Gastrocnemius medialis (tissue), 4 donors: ENCODE results near the gene FKBP6.

Source experiments
- POLR2A ChIP-seq, 2 donors: fragments of 450-650 bp; IDR thresholded peaks; one replicate each; pipeline ENCODE4 v1.6.1; 2017; ENCODE audit warnings: antibody characterized with exemption in 2 of 2, mild to moderate bottlenecking in 2 of 2, moderate library complexity in 2 of 2
- TF ChIP-seq, protein P1 (sequence below), 5 experiments: fragments of 450-650 bp in 3 of 5; fragments of 200-600 bp in 2 of 5; sonication (generic) in 2 of 5; IDR thresholded peaks in 4 of 5; conservative IDR thresholded peaks in 1 of 5; 1 replicate in 4 of 5; 2 replicates in 1 of 5; pipeline ENCODE4 v1.5.1; 2016 to 2019; ENCODE audit warnings: antibody characterized with exemption in 5 of 5, mild to moderate bottlenecking in 3 of 5, moderate library complexity in 3 of 5

DNA sequence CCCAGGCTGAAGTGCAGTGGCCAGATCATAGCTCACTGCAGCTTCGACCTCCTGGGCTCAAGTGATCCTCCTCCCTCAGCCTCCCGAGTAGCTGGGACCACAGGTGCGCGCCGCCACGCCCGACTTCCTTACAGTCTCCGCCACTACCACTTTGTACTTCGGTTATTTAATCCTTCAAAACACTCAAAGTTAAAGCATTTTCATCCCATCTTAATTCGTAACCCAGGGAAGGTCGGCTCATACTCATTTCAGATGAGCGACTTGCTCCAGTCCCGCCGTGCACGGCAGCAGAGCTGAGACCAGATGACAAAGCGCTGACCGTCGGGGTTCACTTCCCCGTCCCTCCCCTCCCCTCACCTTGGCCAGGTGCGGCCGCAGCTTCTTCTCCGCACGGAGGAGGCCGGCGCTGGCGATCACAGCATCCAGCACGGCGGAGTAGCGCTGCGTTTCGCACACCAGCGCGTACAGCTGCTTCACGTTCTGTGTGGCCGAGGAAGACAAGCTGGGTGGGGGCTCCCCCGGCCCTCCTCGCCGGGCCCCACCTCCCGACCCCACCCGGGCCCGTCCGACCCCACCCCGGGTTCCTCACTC lies 19.8 kb upstream of the FKBP6 start:
- TF ChIP-seq, protein P1, sequence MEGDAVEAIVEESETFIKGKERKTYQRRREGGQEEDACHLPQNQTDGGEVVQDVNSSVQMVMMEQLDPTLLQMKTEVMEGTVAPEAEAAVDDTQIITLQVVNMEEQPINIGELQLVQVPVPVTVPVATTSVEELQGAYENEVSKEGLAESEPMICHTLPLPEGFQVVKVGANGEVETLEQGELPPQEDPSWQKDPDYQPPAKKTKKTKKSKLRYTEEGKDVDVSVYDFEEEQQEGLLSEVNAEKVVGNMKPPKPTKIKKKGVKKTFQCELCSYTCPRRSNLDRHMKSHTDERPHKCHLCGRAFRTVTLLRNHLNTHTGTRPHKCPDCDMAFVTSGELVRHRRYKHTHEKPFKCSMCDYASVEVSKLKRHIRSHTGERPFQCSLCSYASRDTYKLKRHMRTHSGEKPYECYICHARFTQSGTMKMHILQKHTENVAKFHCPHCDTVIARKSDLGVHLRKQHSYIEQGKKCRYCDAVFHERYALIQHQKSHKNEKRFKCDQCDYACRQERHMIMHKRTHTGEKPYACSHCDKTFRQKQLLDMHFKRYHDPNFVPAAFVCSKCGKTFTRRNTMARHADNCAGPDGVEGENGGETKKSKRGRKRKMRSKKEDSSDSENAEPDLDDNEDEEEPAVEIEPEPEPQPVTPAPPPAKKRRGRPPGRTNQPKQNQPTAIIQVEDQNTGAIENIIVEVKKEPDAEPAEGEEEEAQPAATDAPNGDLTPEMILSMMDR (IDR thresholded peaks at IDR 0.05 in 4 of 5, conservative IDR thresholded peaks at IDR 0.05 in 1 of 5) = no peak
- no peak for TF ChIP-seq POLR2A (IDR thresholded peaks at IDR 0.05)
